ENCODE results near the gene SPECC1.
"Not testable (repeated sequence)": the region's sequence is repeated elsewhere in the genome, so short reads cannot be mapped to it uniquely, and the experiment has no call there.

The SPECC1 gene

DNA sequence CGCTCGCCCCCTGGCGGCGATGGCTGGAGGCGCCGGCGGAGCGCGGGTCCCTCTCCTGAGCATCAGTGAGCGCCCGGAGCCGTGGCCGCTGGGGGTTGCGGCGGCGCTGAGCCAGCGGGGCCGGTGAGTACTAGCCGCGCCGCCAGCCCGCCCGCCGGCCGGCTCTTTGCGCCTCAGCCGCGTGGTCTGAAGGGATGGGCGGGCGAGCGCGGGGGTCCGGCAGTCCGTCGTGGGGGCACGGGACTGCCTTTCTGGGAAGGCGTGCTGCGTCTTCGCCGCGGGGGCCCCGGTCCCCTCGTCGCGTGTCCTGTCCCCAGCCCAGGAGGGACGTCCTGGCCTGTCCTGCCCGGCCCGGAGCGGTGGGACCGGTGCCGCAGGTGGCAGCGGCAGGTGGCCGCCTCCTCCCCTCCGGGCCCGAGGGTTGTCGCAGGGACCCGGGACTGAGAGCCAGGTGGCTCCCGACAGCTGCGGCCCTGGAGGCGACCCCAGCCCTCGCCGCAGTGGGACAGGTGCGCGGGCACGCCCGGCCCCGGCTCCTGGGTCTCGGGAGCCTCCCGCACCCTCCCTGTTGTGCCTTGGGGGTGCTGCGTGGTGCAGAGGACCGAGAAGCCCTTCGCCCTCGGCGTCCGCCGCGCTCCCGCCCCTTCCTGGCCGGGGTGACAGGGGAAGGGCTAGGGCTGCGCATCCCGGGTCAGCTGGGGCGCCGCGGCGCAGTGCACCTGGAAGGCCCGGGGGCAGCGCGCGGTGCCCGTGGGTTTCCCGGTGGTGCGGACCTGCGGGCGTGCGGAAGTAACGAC, at the start of gene SPECC1:
SPECC1 (plus strand) TSS at position 58 of the 797 bp plus-strand sequence. CDS start 87,293 bp downstream, outside the sequence.
- peak; percentile 95 to 99 for DNase-seq (ENCODE audit: low spot score in 2 of 2)
- Mint-ChIP-seq H3K4me3 (peak within 1 kb of the TSS; percentile 88), H3K36me3 (no peaks in the 10 kb centered on the region), H3K9me3 (no peaks in the 10 kb centered on the region), H3K27ac (peak within 1 kb of the TSS; percentile 83), H3K4me1 (peaks cover 11% of the 10 kb centered on the region)
- peak; percentile 99 for ATAC-seq

DNA sequence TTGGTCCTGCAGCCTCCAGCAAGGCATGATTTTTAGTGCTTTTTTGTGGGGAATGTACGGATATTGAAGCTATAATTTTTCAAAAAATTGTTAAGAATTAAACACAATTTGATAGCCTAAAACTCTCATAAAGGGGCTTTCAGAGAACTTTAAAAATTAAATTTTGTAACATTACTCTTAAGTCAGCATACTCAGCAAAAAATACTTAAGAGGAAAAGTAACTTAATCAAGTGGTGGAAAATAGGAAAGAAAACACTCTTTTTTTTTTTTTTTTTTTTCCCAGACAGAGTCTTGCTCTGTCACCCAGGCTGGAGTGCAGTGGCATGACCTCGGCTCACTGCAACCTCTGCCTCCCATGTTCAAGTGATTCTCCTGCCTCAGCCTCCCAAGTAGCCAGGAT, 46.2 kb upstream of the SPECC1 start:
- not testable (repeated sequence) for H3K9me3 Mint-ChIP-seq; H3K4me3 Mint-ChIP-seq; DNase-seq (ENCODE audit: low spot score in 2 of 2); H3K27ac Mint-ChIP-seq; ATAC-seq
- Mint-ChIP-seq H3K36me3 (peaks cover 99% of the 10 kb centered on the region), H3K4me1 (peaks cover 19% of the 10 kb centered on the region)

- H3K4me3 Mint-ChIP-seq, result no peak overlapping the region
- ATAC-seq (no peak), DNase-seq (ENCODE audit: low spot score in 2 of 2) (no peak)
- no peaks in the 10 kb centered on the region for H3K9me3 Mint-ChIP-seq
- H3K4me1 Mint-ChIP-seq, result peaks cover 32% of the 10 kb centered on the region
- peaks cover 77% of the 10 kb centered on the region for H3K36me3 Mint-ChIP-seq
- H3K27ac Mint-ChIP-seq, result no peak overlapping the region
These were observed 36.0 kb upstream of the SPECC1 start for GRCh38 chr17:19973156-19973555.

DNA sequence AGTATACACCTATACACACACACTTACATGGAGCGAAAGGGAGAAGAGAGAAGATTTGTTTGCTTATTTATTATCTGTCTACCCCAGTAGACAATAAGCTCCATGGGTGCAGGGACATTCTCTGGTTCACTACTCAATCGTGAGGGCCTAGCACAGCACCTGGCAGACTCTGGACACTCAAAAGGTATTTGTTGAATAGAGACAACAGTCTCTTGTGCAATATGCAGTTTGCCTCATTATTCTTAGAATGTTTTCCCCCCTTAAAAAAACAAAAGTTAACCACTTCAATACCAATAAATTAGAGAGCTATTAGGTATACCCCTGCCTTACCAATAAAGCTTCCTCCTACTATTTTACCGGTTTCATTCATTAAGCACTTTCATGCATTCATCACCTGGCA, 33.6 kb upstream of the SPECC1 start:
- H3K36me3 Mint-ChIP-seq, result peaks cover 53% of the 10 kb centered on the region
- DNase-seq (ENCODE audit: low spot score in 2 of 2) (no peak), ATAC-seq (no peak)
- H3K27ac Mint-ChIP-seq, result peak overlapping the region; percentile 36
- H3K9me3 Mint-ChIP-seq, result no peaks in the 10 kb centered on the region
- peaks cover 29% of the 10 kb centered on the region for H3K4me1 Mint-ChIP-seq
- H3K4me3 Mint-ChIP-seq, result peak overlapping the region; percentile 96

DNA sequence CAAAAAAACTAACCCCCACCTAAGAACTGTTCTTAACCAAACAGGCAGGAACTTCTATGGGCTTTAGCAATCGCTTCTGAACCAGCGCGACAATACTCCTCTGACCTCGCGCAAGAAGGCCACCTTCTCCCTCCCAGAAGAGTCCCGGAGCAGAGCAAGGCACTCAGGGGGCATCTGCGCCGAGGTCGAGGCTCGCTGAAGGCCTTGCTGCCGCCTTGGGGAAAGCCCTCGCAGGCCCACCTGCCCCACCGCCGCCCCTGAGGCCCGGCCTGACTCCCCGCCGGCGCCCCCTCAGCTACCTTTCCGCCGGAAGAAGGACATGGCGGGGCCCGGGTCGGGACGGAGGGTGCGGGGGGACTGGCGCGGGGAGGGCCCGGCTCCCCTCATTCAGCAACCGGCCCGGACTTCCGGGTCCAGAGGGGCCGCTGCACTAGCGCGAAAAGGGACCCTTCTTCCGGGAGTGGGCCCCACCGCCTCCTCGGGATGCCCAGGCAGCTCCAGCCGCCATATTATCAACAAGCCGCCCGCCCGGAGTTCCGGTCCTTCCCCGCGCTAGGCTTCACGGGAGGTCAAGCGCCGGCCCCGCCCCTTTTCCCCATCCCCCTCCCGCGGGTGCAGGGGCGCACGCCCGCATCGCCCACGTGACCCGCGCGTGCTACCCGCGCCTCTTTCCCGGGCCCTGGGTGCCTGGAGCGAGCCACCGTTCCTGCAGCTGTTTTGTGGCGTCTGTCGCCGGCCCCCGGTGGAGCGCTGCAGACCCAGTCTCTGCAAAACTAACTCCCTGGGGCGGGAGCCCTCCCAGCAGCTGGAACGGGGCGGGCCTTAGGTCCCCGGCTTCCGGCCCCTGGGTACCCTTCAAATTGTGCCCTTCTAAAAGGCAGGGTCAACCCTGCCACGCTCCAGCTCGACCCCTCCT, 31.6 kb upstream of the SPECC1 start, which contains the start of gene AKAP10:
AKAP10 (minus strand) TSS at position 536 of the 916 bp plus-strand sequence; CDS start at position 387, 149 bp downstream.
- peaks cover 35% of the 10 kb centered on the region for H3K4me1 Mint-ChIP-seq
- no peaks in the 10 kb centered on the region for H3K9me3 Mint-ChIP-seq
- peak within 1 kb of the TSS; percentile 96 for H3K27ac Mint-ChIP-seq
- ATAC-seq (peak; percentile 89), DNase-seq (ENCODE audit: low spot score in 2 of 2) (peak; percentile 87 to 98)
- peaks cover 36% of the 10 kb centered on the region for H3K36me3 Mint-ChIP-seq
- H3K4me3 Mint-ChIP-seq, result peak within 1 kb of the TSS; percentile 96

GRCh38 chr17:19978209-19978802, 30.9 kb upstream of the SPECC1 start:
- Mint-ChIP-seq H3K4me1 (peaks cover 35% of the 10 kb centered on the region), H3K4me3 (peak overlapping the region; percentile 96), H3K9me3 (no peaks in the 10 kb centered on the region), H3K27ac (peak overlapping the region; percentile 96), H3K36me3 (peaks cover 29% of the 10 kb centered on the region)
- ATAC-seq (no peak), DNase-seq (ENCODE audit: low spot score in 2 of 2) (no peak)

- ATAC-seq, result no peak
- Mint-ChIP-seq H3K36me3 (peaks cover 24% of the 10 kb centered on the region), H3K4me3 (peak overlapping the region; percentile 96), H3K9me3 (no peaks in the 10 kb centered on the region), H3K27ac (peak overlapping the region; percentile 96), H3K4me1 (peaks cover 30% of the 10 kb centered on the region)
- DNase-seq (ENCODE audit: low spot score in 2 of 2), result no peak
These were observed 30.4 kb upstream of the SPECC1 start for GRCh38 chr17:19978805-19979211.

DNA sequence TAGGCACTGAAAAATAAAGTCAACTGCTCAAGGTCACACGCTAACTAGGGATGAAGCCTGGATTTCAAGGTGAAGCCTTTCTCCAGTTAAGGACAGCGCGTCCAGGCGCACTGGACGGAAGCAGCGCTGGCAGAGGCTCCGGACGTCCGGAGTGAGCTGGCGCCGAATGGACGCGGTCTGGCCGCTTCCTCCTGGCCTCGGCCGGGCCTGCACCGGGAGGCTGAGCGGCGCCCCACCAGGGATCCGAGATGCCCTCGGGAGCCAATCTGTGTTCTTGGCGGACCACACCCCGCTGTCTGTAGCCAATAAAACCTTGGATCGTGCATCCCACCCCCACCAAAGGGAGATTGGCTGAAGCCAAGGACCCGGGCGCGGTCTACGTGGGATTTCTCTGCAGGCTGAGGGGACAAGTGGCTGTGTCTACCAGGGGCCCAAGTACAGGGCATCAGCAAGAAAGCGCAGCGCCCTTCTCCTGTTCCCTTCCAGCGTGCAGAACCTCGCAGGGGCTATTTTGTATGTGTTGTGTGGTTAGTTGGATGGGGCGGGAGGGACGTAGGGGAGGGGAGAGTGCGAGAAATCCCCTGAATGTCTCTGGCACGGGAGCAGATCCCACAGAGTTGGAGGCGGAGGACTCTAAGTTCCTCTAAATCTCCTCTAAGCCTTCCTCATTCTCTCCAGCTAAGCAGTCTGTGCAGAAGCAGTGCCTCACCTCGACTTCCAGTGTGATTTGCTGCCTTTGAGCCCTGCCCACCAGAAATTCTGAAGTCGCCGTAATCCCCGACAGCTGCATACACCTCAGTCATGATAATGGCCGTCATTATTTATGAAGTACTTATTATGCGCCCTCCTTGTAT, 29.0 kb upstream of the SPECC1 start:
- no peak overlapping the region for H3K27ac Mint-ChIP-seq
- H3K9me3 Mint-ChIP-seq, result no peaks in the 10 kb centered on the region
- DNase-seq (ENCODE audit: low spot score in 2 of 2), result no peak
- no peak for ATAC-seq
- H3K4me3 Mint-ChIP-seq, result no peak overlapping the region
- H3K4me1 Mint-ChIP-seq, result peaks cover 21% of the 10 kb centered on the region
- peaks cover 11% of the 10 kb centered on the region for H3K36me3 Mint-ChIP-seq

DNA sequence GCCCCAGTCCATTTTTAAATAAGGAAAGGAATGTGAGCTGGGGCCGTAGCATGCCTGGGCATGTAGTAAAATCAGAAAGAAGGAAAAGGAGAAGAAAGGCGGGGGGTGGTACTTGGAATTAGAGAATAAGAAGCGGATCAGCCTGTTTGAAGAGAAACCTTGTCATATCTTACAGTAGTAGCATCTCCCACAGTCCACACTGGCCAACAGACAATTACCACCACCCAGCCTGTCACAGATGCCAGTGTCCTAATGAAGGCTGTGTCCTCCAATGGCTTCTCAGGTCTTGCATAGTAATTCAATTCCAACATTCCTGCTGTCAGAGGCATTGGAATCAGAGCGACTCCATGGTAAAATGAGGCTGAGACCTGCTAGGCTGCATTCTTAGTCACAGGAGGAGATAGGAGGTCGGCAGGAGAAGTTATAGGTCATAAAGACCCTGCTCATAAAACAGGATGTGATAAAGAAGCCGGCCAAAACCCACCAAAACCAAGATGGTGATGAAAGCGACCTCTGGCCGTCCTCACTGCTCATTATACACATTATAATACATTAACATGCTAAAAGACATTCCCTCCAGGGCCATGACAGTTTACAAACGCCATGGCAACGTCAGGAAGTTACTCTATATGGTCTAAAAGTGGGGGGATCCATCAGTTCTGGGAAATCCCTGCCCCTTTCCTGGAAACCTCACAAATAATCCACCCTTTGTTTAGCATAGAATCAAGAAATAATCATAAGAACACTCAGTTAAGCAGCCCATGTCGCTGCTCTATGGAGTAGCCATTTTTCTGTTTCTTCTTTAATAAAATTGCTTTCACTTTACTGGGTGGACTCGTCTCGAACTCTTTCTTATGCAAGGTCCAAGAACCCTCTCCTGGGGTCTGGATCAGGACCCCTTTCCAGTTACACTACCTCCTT, 22.0 kb upstream of the SPECC1 start:
- Mint-ChIP-seq H3K9me3 (no peaks in the 10 kb centered on the region), H3K4me1 (peaks cover 2% of the 10 kb centered on the region), H3K27ac (no peak overlapping the region), H3K36me3 (no peaks in the 10 kb centered on the region), H3K4me3 (no peak overlapping the region)
- DNase-seq (ENCODE audit: low spot score in 2 of 2) (no peak), ATAC-seq (no peak)

DNA sequence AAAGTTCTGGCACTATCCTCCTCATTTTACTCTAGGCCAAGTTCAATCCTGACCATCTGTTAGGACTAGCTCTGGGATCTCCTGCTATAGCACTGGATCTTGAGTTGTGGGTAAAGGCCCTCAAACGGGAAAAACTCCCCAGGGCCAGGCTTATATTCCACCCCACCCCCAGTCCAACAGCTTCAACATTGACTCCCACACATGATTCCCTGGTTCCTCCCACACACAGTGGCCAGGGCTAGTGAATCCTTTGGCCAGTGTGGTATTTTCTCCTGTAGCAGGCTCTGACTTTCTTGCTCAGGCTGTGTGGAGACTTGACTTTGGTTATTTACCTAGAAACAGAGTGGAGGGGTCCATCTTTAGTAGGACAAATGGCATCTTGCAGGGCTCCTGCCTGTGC, 21.3 kb upstream of the SPECC1 start:
- Mint-ChIP-seq H3K36me3 (no peaks in the 10 kb centered on the region), H3K9me3 (no peaks in the 10 kb centered on the region), H3K27ac (no peak overlapping the region), H3K4me1 (no peaks in the 10 kb centered on the region), H3K4me3 (no peak overlapping the region)
- DNase-seq (ENCODE audit: low spot score in 2 of 2), result no peak
- no peak for ATAC-seq

- peaks cover 7% of the 10 kb centered on the region for H3K4me1 Mint-ChIP-seq
- no peak for ATAC-seq
- H3K4me3 Mint-ChIP-seq, result no peak overlapping the region
- no peak overlapping the region for H3K27ac Mint-ChIP-seq
- no peaks in the 10 kb centered on the region for H3K9me3 Mint-ChIP-seq
- no peak for DNase-seq (ENCODE audit: low spot score in 2 of 2)
- no peaks in the 10 kb centered on the region for H3K36me3 Mint-ChIP-seq
These were observed 17.8 kb upstream of the SPECC1 start for GRCh38 chr17:19991252-19991885.

GRCh38 chr17:19992803-19993713, 16.1 kb upstream of the SPECC1 start:
- ATAC-seq, result peak; percentile 97
- DNase-seq (ENCODE audit: low spot score in 2 of 2), result peak; percentile 51 to 81
- Mint-ChIP-seq H3K36me3 (no peaks in the 10 kb centered on the region), H3K4me3 (peak overlapping the region; percentile 5), H3K27ac (no peak overlapping the region), H3K4me1 (peaks cover 7% of the 10 kb centered on the region), H3K9me3 (no peaks in the 10 kb centered on the region)

Data from stimulated activated effector memory CD8-positive, alpha-beta T cell treated with anti-CD3 and anti-CD28 coated beads, Interleukin-12 subunit alpha, Interleukin-12 subunit beta, amount 100 ng/mL, for 72 hours (primary cell).